IPS-18c (cell line): ENCODE results near the gene EID2B.
A peak's percentile ranks its signal among the peaks of the same experiment; 100 is the strongest.

Experiments used
- H3K4me3 ChIP-seq: 2 replicates; pipeline ENCODE4 v1.7.0; 2013; ENCODE audit warnings: low read depth, mild to moderate bottlenecking, low read length, moderate library complexity; ENCODE audit not compliant: insufficient read depth
- H3K9me3 ChIP-seq: one replicate; pipeline ENCODE4 v1.6.1; 2013; ENCODE audit warnings: mild to moderate bottlenecking, low read length, moderate library complexity; ENCODE audit not compliant: control insufficient read depth, insufficient read depth

EID2B gene

DNA sequence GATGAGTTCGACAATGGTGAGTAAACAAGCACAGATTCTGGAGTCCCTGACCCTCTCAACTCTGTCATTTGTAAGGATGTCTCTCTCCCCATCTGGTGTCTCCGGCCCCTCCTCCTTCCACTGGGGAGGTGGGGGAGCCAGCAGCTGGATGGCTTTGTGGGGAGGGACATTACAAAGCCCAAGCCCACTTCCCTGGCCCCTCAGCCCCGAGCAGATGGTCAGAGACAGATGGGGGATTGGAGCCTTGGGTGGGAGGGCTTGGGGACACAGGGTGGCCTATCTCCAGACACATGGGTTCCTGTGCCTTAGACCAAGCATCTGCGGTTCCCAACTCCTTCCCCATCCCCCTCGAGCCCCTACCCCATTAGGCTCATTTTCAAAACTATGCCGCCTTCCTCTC is 49.5 kb downstream of the EID2B start:
- H3K9me3 ChIP-seq: peaks cover 3% of the 10 kb centered on the region
- H3K4me3 ChIP-seq: no peak overlapping the region

DNA sequence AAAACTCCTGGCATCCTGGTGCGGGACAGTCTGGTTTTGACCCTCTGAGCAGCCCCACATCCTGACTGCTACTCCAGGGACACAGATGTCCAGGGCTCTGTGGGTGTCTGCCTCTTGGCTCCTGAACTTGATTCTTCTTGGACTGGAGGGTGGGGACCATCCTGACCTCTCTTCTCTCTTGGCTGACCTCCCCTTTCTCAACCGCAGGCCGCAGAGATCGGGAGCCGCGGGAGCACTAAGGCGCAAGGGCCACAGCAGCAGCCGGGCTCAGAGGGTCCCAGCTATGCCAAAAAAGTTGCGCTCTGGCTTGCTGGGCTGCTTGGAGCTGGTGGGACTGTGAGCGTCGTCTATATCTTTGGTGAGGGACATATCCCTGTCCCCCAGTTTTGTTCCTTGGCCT is 51.0 kb downstream of the EID2B start:
- Histone ChIP-seq H3K4me3 (peak overlapping the region; percentile 95), H3K9me3 (peaks cover 3% of the 10 kb centered on the region)

DNA sequence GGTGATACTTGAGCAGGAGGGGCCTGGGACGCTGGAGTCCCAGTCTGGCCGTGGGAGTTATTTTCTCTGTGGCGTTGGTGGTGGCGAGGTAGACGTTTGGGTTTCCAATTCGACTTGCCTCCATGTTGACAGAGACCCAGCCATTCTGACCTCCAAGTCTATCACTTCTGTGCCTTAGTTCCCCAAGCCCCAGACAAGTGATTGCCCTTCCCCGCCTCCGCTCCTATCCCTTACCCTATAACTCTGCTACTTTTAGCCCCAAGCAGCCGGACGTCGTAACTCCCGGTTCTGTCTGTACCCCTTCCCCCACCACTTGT is 51.5 kb downstream of the EID2B start:
- Histone ChIP-seq H3K4me3 (peak overlapping the region; percentile 95), H3K9me3 (peaks cover 3% of the 10 kb centered on the region)
